ENCODE results near the gene PRPF6.

Gene PRPF6

DNA sequence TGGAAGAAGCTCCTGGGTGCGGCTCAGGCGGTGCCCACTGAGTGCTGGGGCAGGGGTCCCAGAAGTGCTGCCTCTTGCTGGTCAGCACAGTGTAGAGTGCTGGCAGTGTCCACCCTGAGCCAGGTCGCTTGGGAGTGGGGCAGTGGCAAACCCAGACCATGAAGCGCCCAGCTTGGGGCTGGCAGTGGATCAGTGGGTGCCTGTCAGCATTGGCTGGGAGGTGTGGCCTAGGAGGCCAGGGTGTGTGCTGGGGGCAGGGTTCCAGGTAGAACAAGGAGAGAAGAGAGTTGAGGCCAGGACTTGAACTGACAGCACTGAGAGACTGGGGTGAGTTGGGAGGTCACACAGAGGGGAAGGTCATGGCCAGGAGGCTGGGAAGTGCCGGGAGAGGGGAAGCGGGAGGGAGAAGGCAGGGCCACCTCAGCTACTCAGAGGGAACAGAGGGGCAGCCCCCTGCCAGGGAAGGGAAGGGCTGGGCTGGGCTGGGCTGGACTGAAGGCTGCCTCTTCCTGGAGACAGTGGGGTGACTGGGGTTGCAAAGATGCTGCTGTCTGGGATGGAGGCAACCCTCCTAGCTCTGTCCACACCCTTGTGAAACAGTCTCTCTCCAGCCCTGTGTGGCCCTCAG lies 86.2 kb downstream of the PRPF6 start:
- DNase-seq (ENCODE audit: low read depth), result no peak
- TF ChIP-seq, protein P1, sequence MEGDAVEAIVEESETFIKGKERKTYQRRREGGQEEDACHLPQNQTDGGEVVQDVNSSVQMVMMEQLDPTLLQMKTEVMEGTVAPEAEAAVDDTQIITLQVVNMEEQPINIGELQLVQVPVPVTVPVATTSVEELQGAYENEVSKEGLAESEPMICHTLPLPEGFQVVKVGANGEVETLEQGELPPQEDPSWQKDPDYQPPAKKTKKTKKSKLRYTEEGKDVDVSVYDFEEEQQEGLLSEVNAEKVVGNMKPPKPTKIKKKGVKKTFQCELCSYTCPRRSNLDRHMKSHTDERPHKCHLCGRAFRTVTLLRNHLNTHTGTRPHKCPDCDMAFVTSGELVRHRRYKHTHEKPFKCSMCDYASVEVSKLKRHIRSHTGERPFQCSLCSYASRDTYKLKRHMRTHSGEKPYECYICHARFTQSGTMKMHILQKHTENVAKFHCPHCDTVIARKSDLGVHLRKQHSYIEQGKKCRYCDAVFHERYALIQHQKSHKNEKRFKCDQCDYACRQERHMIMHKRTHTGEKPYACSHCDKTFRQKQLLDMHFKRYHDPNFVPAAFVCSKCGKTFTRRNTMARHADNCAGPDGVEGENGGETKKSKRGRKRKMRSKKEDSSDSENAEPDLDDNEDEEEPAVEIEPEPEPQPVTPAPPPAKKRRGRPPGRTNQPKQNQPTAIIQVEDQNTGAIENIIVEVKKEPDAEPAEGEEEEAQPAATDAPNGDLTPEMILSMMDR (conservative IDR thresholded peaks at IDR 0.05; ENCODE audit: control insufficient read depth, insufficient read depth, low read depth, low read length), result no peak
- H3K4me3 ChIP-seq (ENCODE audit: control insufficient read depth, low read depth, low read length), result no peak overlapping the region

DNA sequence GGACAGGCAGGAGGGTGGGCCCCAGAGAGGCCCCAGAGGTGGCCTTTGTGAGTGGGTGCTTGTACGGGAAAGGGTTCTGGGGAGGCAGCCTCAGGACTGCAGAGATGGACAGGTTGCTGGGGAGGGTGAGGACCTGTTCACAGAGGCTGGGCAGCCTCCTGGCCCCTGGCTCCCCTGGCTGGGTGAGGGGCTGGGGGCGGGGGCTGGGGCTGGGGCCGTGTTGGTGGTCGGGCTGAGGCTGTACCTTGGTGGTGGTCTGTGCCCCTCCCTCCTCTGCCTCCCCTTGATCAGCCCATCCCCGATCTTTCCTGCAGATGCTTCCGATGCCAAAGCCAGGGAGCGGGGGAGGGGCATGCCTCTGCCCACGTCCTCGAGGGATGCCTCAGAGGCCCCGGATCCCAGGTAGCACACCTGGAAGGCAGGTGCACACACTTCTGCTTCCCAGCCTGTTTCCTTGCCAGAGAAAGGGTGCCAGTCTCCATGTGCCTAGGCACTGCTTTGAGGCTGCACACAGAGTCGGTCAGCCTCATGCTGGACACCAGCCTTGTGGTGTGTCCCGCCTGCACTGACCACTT lies 86.9 kb downstream of the PRPF6 start:
- no peak overlapping the region for H3K4me3 ChIP-seq (ENCODE audit: control insufficient read depth, low read depth, low read length)
- DNase-seq (ENCODE audit: low read depth), result no peak
- TF ChIP-seq, protein P1 (conservative IDR thresholded peaks at IDR 0.05; ENCODE audit: control insufficient read depth, insufficient read depth, low read depth, low read length), result no peak

DNA sequence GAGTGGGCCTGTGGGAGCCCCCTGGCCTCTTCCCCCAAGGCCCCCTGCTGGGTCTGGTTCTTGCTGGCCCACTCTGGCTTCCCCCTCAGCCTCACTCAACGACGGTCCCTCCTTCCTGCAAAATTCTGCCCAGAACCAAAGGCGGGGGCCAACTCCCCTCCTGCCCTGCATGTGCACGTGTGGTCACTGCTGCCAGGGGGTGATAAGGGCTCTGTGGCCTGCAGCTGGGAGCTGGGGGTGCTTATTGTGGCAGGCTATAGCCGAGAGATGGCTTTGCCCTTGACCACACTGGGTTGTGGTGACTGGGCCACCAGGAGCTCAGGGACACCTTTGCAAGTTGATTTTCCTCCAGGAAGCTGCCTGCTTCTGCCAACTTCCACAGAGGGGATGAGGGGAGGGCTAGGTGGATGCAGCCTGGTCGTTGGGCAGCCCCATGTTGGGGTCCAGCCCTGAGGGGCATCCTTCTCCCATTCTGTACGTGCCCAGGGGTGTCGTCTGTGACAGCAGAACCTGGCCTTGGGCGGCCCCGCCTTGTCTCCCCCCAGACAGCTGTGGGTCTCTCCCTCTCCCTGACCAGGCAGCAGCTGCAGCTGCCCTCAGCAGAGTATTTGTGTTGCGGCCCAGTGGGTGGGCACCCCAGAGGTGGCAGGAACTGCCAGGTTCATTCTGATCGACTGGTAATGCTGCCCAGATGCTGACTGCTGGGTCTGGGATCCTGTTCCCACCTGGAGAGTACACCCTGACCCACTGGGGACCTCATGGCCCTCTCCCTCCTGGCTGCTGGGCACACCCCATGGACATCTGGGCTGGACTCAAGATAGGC lies 87.7 kb downstream of the PRPF6 start:
- H3K4me3 ChIP-seq (ENCODE audit: control insufficient read depth, low read depth, low read length), result no peak overlapping the region
- TF ChIP-seq, protein P1 (conservative IDR thresholded peaks at IDR 0.05; ENCODE audit: control insufficient read depth, insufficient read depth, low read depth, low read length), result no peak
- DNase-seq (ENCODE audit: low read depth), result no peak

DNA sequence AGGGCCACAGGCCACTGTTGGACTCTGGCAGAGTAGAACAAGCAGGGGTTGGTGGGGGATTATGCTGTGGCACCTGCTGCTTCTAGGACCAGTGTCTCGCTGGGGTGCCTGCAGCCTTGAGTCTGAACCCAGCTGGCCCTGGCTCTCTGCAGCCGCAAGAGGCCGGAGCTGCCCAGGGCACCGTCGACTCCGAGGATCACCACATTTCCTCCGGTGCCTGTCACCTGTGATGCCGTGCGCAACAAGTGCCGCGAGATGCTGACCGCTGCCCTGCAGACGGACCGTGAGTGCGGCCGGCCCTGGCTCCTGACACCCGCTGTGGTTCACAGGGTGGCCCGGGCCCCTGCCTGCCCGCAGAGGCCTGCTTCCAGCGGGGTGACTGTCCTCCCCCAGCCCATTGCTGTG lies 88.3 kb downstream of the PRPF6 start:
- TF ChIP-seq, protein P1 (conservative IDR thresholded peaks at IDR 0.05; ENCODE audit: control insufficient read depth, insufficient read depth, low read depth, low read length), result no peak
- DNase-seq (ENCODE audit: low read depth), result no peak
- no peak overlapping the region for H3K4me3 ChIP-seq (ENCODE audit: control insufficient read depth, low read depth, low read length)

DNA sequence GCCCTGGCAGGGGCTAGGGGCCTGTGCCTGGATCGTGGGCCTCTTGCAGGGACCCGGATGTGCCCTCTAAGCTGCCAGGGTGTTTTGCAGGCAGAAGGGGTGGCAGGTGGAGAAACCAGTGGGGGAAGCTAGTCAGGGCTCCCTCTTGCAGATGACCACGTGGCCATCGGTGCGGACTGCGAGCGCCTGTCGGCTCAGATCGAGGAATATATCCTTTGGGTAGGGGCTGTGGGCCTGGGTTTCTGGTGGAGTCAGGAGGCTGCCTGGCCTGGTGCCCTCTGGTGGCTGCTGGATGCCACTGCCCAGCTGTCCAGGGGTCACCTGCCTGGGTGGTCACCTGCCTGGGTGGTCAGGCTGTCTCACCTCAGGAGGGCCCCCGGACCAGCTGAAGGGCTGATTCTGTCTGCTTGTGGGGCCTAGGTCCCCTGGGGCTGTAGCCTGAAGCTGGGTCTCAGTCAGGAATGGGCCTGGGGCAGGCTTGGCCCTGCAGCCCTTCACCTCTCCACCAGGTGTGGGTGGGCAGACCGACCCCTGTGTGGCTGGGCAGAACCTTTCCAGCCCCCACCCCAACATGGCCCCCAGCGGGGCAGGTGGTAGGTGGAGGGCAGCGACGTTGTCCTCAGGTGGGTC lies 88.8 kb downstream of the PRPF6 start:
- no peak overlapping the region for H3K4me3 ChIP-seq (ENCODE audit: control insufficient read depth, low read depth, low read length)
- DNase-seq (ENCODE audit: low read depth), result no peak
- TF ChIP-seq, protein P1 (conservative IDR thresholded peaks at IDR 0.05; ENCODE audit: control insufficient read depth, insufficient read depth, low read depth, low read length), result peak; percentile 55

DNA sequence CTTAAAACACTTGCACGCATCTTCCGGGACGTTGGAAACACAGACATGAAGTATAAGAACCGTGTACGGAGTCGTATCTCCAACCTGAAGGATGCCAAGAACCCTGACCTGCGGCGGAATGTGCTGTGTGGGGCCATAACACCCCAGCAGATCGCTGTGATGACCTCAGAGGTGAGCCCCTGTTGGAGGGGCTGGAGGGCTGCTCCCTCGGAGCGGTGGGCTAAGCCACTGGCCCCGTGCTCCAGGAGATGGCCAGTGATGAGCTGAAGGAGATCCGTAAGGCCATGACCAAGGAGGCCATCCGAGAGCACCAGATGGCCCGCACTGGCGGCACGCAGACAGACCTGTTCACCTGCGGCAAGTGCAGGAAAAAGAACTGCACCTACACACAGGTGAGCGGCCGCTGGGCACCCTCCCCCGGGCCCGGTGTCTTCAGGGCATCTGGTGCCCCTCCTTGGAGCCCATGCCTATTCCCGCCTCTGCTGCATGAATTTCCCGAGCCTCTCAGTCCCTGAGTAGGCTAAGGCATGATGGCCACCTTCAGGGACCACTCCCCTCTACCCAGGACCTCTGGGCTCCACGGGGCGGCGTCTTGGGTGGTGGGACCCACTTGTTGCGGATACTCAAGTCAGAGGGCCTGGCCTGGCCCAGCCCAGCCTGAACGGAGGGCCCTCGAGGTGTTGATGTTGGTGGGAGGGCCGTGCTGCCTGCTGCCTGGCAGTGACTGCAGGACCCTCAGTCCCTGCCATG lies 89.5 kb downstream of the PRPF6 start:
- no peak overlapping the region for H3K4me3 ChIP-seq (ENCODE audit: control insufficient read depth, low read depth, low read length)
- TF ChIP-seq, protein P1 (conservative IDR thresholded peaks at IDR 0.05; ENCODE audit: control insufficient read depth, insufficient read depth, low read depth, low read length), result no peak
- DNase-seq (ENCODE audit: low read depth), result no peak

Data from fibroblast of mammary gland (primary cell).